Activated naive CD4-positive, alpha-beta T cell treated with Interleukin-2 at 50 U/mL for 16 hours (primary cell): ENCODE measurements around the gene CCDC142.
"Not testable (repeated sequence)": the region's sequence is repeated elsewhere in the genome, so short reads cannot be mapped to it uniquely, and the experiment has no call there.

ENCODE experiments used
- DNase-seq: peaks from one replicate; pipeline ENCODE4 v3.0.0-alpha.2; 2020

Gene CCDC142

GRCh38 chr2:74462054-74462785, 20.6 kb downstream of the CCDC142 start:
- DNase-seq: no peak

GRCh38 chr2:74461187-74462053, 21.4 kb downstream of the CCDC142 start:
- no peak for DNase-seq

GRCh38 chr2:74460187-74460586, 22.6 kb downstream of the CCDC142 start:
- not testable (repeated sequence) for DNase-seq

GRCh38 chr2:74459503-74460118, 23.2 kb downstream of the CCDC142 start:
- not testable (repeated sequence) for DNase-seq

- DNase-seq: no peak
Observed at GRCh38 chr2:74458938-74459363, 23.8 kb downstream of the CCDC142 start.

- DNase-seq: peak; percentile 99
Observed at GRCh38 chr2:74458132-74458937, 24.5 kb downstream of the CCDC142 start, which contains the start of gene WBP1. WBP1 (plus strand) TSS chr2:74458438; CDS start chr2:74458603, 165 bp downstream.

- DNase-seq: peak; percentile 85
Observed at GRCh38 chr2:74457549-74458131, 25.2 kb downstream of the CCDC142 start.

- no peak for DNase-seq
Observed at GRCh38 chr2:74457129-74457548, 25.7 kb downstream of the CCDC142 start.

- DNase-seq: peak; percentile 97
Observed at GRCh38 chr2:74454654-74455511, 27.9 kb downstream of the CCDC142 start, which contains the start of gene INO80B. INO80B (plus strand) TSS chr2:74455087; CDS start chr2:74455117, 30 bp downstream.

- no peak for DNase-seq
Observed at GRCh38 chr2:74450570-74451190, 32.1 kb downstream of the CCDC142 start.

- no peak for DNase-seq
Observed at GRCh38 chr2:74448771-74449170, 34.0 kb downstream of the CCDC142 start.

- DNase-seq: no peak
Observed at GRCh38 chr2:74447230-74447999, 35.4 kb downstream of the CCDC142 start.

GRCh38 chr2:74444498-74445318, 38.1 kb downstream of the CCDC142 start:
- DNase-seq: no peak

- DNase-seq: not testable (repeated sequence)
Observed at GRCh38 chr2:74442483-74443297, 40.1 kb downstream of the CCDC142 start.

GRCh38 chr2:74441690-74442482, 40.9 kb downstream of the CCDC142 start, which contains the start of gene RTKN:
RTKN (minus strand) TSS chr2:74441937; CDS start chr2:74441816, 121 bp downstream.
- peak; percentile 28 for DNase-seq

- no peak for DNase-seq
Observed at GRCh38 chr2:74441170-74441689, 41.6 kb downstream of the CCDC142 start.
